ENCODE measurements around the gene FXYD5.

FXYD5 gene

DNA sequence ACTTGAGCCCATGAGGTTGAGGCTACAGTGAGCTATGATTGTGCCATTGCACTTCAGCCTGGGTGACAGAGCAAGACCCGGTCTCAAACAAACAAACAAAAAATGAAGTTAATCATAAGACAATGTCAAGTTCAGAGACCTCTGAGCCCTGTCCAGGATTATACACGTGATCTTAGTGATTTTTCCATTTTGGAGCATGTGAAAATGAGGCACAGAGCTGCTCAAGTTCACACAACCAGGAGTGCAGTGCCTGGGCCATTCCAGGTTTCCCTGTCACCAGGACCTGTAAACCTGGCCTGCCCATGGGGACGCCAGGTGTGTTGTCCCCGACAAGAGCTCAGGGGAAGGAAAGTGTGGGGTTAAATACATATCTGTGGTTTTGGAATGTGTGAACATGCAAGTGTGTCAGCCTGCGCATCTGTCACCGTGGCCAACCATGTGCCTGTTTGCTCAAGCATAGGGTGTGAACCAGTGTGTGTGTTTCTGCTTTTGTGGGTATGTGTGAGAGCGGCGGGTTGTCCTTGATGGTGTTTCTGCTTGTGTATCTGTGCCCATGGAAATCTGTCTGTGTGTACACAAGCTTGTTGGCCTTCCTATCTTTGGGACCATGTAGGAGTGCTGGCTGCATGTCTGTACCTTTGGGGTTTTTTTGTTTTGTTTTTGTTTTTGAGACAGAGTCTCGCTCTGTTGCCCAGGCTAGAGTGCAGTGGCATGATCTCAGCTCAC, 17.4 kb upstream of the FXYD5 start:
- no peak for ATAC-seq
- no peak for TF ChIP-seq RARB (CRISPR knock-in tag; IDR thresholded peaks at IDR 0.05)
- TF ChIP-seq, protein P1, sequence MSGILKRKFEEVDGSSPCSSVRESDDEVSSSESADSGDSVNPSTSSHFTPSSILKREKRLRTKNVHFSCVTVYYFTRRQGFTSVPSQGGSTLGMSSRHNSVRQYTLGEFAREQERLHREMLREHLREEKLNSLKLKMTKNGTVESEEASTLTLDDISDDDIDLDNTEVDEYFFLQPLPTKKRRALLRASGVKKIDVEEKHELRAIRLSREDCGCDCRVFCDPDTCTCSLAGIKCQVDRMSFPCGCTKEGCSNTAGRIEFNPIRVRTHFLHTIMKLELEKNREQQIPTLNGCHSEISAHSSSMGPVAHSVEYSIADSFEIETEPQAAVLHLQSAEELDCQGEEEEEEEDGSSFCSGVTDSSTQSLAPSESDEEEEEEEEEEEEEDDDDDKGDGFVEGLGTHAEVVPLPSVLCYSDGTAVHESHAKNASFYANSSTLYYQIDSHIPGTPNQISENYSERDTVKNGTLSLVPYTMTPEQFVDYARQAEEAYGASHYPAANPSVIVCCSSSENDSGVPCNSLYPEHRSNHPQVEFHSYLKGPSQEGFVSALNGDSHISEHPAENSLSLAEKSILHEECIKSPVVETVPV (CRISPR knock-in tag; IDR thresholded peaks at IDR 0.05), result no peak
- TF ChIP-seq ARNTL (CRISPR knock-in tag; IDR thresholded peaks at IDR 0.05; ENCODE audit: borderline replicate concordance, low read depth), result no peak
- TF ChIP-seq GLIS3 (CRISPR knock-in tag; IDR thresholded peaks at IDR 0.05), result no peak
- no peak for TF ChIP-seq ESRRG (CRISPR knock-in tag; IDR thresholded peaks at IDR 0.05)
- no peak for TF ChIP-seq ZNF70 (CRISPR knock-in tag; IDR thresholded peaks at IDR 0.05)
- no peak for TF ChIP-seq TCF4 (CRISPR knock-in tag; IDR thresholded peaks at IDR 0.05; ENCODE audit: borderline replicate concordance)
- TF ChIP-seq ISL1 (CRISPR knock-in tag; IDR thresholded peaks at IDR 0.05), result no peak
- no peak for TF ChIP-seq OSR1 (CRISPR knock-in tag; IDR thresholded peaks at IDR 0.05)
- TF ChIP-seq TOX (CRISPR knock-in tag; IDR thresholded peaks at IDR 0.05; ENCODE audit: borderline replicate concordance), result no peak
- no peak for TF ChIP-seq ZNF8 (CRISPR knock-in tag; IDR thresholded peaks at IDR 0.05)
- TF ChIP-seq ZFP3 (CRISPR knock-in tag; IDR thresholded peaks at IDR 0.05), result no peak
- TF ChIP-seq ZNF565 (CRISPR knock-in tag; conservative IDR thresholded peaks at IDR 0.05; ENCODE audit: low read depth), result no peak
- TF ChIP-seq SNAI2 (CRISPR knock-in tag; IDR thresholded peaks at IDR 0.05), result no peak
- TF ChIP-seq CREB5 (CRISPR knock-in tag; IDR thresholded peaks at IDR 0.05; ENCODE audit: low read depth), result no peak
- TF ChIP-seq BACH2 (CRISPR knock-in tag; IDR thresholded peaks at IDR 0.05; ENCODE audit: borderline replicate concordance), result no peak
- no peak for TF ChIP-seq PPARA (CRISPR knock-in tag; IDR thresholded peaks at IDR 0.05; ENCODE audit: borderline replicate concordance)

- TF ChIP-seq, protein P2, sequence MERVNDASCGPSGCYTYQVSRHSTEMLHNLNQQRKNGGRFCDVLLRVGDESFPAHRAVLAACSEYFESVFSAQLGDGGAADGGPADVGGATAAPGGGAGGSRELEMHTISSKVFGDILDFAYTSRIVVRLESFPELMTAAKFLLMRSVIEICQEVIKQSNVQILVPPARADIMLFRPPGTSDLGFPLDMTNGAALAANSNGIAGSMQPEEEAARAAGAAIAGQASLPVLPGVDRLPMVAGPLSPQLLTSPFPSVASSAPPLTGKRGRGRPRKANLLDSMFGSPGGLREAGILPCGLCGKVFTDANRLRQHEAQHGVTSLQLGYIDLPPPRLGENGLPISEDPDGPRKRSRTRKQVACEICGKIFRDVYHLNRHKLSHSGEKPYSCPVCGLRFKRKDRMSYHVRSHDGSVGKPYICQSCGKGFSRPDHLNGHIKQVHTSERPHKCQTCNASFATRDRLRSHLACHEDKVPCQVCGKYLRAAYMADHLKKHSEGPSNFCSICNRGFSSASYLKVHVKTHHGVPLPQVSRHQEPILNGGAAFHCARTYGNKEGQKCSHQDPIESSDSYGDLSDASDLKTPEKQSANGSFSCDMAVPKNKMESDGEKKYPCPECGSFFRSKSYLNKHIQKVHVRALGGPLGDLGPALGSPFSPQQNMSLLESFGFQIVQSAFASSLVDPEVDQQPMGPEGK (CRISPR knock-in tag; IDR thresholded peaks at IDR 0.05; ENCODE audit: borderline replicate concordance), result no peak
- TF ChIP-seq SNAI2 (CRISPR knock-in tag; IDR thresholded peaks at IDR 0.05), result no peak
- no peak for TF ChIP-seq BACH2 (CRISPR knock-in tag; IDR thresholded peaks at IDR 0.05; ENCODE audit: borderline replicate concordance)
- no peak for TF ChIP-seq TOX (CRISPR knock-in tag; IDR thresholded peaks at IDR 0.05; ENCODE audit: borderline replicate concordance)
- no peak for TF ChIP-seq ZFP3 (CRISPR knock-in tag; IDR thresholded peaks at IDR 0.05)
- TF ChIP-seq, protein P1 (CRISPR knock-in tag; IDR thresholded peaks at IDR 0.05), result no peak
- no peak for ATAC-seq
Measured at GRCh38 chr19:35138305-35138892, 16.1 kb upstream of the FXYD5 start, which contains the start of gene FXYD1. FXYD1 (plus strand) TSS chr19:35138824; CDS start chr19:35140080, 1,256 bp downstream.

- TF ChIP-seq BACH2 (CRISPR knock-in tag; IDR thresholded peaks at IDR 0.05; ENCODE audit: borderline replicate concordance) (no peak), ESRRG (CRISPR knock-in tag; IDR thresholded peaks at IDR 0.05) (no peak), ZFP30 (CRISPR knock-in tag; IDR thresholded peaks at IDR 0.05) (no peak), ZNF70 (CRISPR knock-in tag; IDR thresholded peaks at IDR 0.05) (no peak), ISL1 (CRISPR knock-in tag; IDR thresholded peaks at IDR 0.05) (no peak), ZC3H10 (CRISPR knock-in tag; IDR thresholded peaks at IDR 0.05) (no peak), CREB5 (CRISPR knock-in tag; IDR thresholded peaks at IDR 0.05; ENCODE audit: low read depth) (no peak), GLIS3 (CRISPR knock-in tag; IDR thresholded peaks at IDR 0.05) (no peak), ZNF8 (CRISPR knock-in tag; IDR thresholded peaks at IDR 0.05) (no peak), POU6F1 (CRISPR knock-in tag; IDR thresholded peaks at IDR 0.05; ENCODE audit: borderline replicate concordance, low read depth) (no peak)
- TF ChIP-seq, protein P1 (CRISPR knock-in tag; IDR thresholded peaks at IDR 0.05), result no peak
- ATAC-seq, result no peak
Measured at GRCh38 chr19:35140207-35140961, 14.2 kb upstream of the FXYD5 start.

All from SK-N-SH treated with all-trans-retinoic acid at 6 μM for 48 hours (cell line).